Renal cortical epithelial cell (primary cell): ENCODE data around the gene GTF3C4. TPM values are rescaled to one million over a fixed set of nuclear protein-coding genes. Genes with fewer than 3 reads are reported as not detected.
A peak's percentile ranks its signal among the peaks of the same experiment; 100 is the strongest.

Source experiments
- DNase-seq: peaks from one replicate; pipeline ENCODE4 v3.0.0-alpha.2; 2011; ENCODE audit warnings: low read depth
- total RNA-seq: library from RNA; depleted of rRNA; stranded (reverse); fragments of >200 nt; gene quantifications from 2 replicates; pipeline ENCODE4 v1.2.3, GENCODE V29; 2014

Gene GTF3C4
- 15.5 and 22.8 TPM in 2 replicates for total RNA-seq

- no peak for DNase-seq
These were observed at the start of gene GTF3C4 for GRCh38 chr9:132670457-132671391. TSS of gene GTF3C4 (plus strand) at chr9:132670464. CDS start at chr9:132670599, 135 bp downstream.

DNA sequence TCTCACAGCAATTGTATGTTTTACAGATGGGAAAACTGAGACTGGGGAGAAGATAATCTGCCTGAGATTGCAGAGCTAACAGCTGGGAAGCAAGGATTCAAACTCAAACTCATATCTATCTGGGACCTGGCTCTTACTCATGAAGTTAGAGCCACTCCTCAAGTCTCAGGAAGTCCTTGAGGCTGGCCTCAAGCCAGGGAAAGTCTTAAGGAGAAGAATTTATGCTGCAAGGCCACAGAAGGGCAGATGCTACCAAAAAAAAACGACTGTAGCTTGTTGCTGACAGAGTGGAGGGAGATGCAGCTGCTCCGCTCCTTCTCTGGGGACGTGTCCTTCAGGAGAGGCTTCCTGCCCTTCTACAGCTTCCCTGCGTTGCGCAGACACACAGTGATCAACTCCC is 48.1 kb upstream of the GTF3C4 start:
- DNase-seq = no peak

DNA sequence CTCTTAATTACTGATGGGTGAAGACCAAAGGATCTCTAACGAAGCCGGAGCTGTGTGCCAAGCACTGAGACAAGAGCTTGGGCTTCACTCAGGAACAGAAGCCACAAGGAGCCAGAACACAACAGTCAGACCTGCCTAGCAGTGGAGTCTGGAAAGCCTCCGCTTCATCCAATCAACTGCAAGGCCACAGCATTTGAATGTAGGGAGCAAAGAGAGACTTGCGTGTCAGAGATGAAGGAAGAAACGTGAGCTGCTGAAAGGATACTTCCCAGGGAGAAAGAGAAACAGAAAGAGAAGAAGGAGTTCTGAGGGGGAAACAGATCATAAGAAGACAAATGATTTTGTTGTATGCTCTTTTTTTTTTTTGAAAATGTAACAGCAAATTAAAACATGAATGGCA is 44.0 kb upstream of the GTF3C4 start:
- no peak for DNase-seq

DNA sequence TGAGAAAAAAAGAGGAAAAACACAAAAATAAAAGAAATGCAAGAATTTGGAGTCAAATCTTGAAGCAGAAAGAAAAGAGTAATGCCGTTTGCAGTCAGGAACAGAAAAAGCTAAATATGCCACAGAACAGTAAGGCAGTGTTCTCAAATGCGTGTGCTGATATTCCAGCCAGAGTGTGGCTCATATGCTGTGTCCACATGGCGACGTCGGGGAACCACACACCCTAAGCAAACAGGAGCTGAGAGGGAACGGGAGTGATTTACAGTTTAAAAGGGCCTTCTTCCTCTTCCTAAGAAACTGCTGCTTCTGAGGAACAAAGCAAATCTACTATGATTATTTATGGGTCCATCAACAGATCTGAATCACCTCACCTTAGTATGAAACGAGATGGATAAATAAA is 43.2 kb upstream of the GTF3C4 start:
- DNase-seq = no peak

- no peak for DNase-seq
These were observed 42.7 kb upstream of the GTF3C4 start for GRCh38 chr9:132627594-132627993.

DNA sequence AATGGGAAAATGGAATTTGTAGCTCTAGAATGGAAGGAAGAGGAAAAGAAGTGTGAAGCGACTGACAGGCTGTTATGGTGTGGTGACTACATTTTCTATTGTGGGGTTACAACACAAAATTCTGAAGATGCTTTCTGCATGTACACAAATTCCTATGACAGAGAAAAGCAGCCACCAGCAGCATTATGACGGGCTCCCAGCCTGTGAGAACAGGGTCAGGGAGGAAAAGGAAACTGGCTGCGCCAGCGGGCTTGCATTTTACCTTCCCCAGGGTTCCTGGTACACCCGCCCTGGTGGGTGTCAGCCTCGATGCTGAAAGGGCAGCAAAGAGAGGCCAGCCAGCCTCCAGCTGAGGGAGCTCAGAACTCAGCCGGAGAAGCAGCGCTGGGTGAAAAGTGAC is 41.5 kb upstream of the GTF3C4 start:
- DNase-seq = no peak

DNA sequence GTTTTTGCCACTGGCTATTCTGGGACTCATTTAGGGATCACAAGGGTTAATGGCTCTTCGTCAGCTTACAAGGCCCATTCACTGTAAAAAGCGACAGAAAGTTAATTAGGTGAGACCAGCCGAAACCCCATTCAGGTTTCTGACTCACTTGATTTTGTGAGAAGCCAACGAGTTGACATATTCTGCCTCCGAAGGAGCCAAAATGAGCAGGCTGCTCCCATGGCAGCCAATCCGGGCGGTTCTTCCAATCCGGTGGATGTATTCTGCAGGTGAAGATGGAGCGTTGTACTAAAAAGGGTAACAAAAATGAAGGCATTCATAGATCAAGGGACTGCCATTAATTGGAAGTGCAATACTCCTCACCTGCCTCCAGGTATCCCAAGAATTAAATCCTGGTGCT is 40.1 kb upstream of the GTF3C4 start:
- no peak for DNase-seq

- DNase-seq = no peak
These were observed 39.5 kb upstream of the GTF3C4 start for GRCh38 chr9:132630811-132631210.

- peak; percentile 55 for DNase-seq
These were observed 39.0 kb upstream of the GTF3C4 start for GRCh38 chr9:132631280-132631679.

GRCh38 chr9:132631685-132632084 is 38.6 kb upstream of the GTF3C4 start:
- DNase-seq = no peak

DNA sequence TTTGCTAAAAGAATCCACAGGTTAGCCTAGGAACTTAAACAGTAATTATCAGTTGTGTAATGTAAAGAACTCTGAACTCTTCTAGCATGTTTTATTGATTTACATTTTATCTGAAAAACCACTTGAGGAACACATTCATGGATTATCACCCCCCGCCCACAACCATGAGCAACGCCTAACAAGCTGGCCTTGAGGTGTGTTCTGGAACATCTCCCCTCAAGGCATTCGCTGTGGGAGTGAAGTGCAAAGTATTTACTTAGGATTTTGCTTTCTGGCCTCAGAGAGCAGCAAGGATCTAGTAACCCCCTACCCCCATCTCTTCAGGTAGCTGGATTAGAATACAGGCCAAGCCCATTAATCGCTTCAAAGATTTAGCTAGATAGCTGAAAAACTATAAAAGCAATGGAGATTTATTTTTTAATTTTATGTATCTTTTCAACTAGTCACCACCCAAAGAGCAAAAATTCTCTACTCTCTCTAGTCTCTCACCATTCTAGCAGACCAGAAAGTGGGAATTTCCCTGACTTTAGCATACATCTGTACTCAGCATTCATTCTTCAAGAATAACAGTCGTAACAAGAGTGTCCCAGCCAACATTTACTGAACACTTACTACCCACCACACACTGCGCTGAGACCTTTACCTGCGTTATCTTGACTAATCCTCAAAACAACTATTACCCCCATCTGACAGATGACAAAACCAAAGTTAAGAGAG is 37.7 kb upstream of the GTF3C4 start:
- DNase-seq = no peak

GRCh38 chr9:132634327-132634726 is 35.9 kb upstream of the GTF3C4 start:
- no peak for DNase-seq

GRCh38 chr9:132637351-132637750 is 32.9 kb upstream of the GTF3C4 start:
- DNase-seq = no peak

DNA sequence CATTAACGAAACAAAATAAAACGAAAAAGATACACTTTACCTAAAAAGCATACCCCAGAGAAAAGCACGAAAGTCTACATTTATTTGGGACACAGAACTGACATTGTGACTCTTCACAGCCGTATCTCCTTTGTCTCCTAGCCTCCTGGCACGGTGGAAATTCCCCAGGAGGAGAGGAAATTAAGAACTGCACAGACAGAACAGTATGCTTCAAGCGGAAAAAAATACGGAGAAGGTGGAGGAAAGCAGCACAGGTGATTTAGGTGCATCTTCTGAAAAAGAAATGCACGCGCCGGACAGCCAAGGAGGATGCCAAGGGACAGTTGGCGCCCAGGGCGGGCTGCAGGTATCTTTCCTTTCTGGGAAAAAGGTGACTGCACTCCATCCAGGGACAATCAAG is 32.5 kb upstream of the GTF3C4 start:
- no peak for DNase-seq

GRCh38 chr9:132638240-132638639 is 32.0 kb upstream of the GTF3C4 start:
- no peak for DNase-seq

GRCh38 chr9:132639322-132639721 is 30.9 kb upstream of the GTF3C4 start:
- DNase-seq = no peak

- no peak for DNase-seq
These were observed 29.0 kb upstream of the GTF3C4 start for GRCh38 chr9:132641216-132641615.

DNA sequence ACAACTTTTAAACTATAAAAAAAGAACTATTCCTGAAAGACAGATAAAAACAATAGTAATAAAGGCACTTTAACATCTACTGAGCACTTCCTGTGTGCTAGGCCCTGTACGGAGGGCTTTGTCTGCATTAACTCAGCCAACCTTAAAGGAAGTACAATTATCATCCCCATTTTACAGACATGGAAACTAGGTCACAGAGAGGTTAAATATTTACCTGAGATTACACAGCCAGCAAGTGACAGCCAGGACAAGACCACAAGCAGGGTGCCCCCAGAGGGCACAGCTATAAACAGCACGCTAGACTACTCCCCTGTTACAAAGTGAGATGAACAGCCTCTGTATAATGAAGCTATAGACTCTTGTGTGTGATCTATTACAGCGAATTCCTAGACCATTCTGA is 26.0 kb upstream of the GTF3C4 start:
- no peak for DNase-seq

GRCh38 chr9:132645306-132645705 is 25.0 kb upstream of the GTF3C4 start:
- no peak for DNase-seq

- no peak for DNase-seq
These were observed 24.6 kb upstream of the GTF3C4 start for GRCh38 chr9:132645711-132646110.

DNA sequence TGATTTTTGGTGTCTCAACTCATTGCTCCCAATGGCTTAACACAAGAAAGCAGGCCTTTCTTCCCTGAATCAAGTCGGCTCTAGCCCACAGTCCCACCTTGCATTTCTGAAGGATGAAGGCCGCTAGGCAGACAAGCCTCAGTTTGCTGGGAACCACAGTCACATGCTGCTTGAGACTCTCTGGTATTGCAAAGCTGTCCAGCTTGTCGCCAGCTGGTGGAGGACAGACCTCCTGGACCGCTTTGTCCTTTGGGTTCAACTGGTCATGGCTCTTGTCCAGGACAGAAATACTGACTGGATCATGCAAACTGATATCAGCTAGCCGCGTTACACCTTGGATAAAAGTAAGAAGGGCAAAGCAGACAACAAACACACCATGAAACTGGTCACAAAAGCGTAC is 23.5 kb upstream of the GTF3C4 start:
- DNase-seq = no peak

GRCh38 chr9:132647355-132647754 is 22.9 kb upstream of the GTF3C4 start:
- DNase-seq = peak; percentile 93

GRCh38 chr9:132647806-132648205 is 22.5 kb upstream of the GTF3C4 start:
- DNase-seq = no peak
